Neuronal stem cell (in vitro differentiated cells): ENCODE results near the gene TCAIM.
"Not testable (repeated sequence)": the region's sequence is repeated elsewhere in the genome, so short reads cannot be mapped to it uniquely, and the experiment has no call there.

Experiments used
- DNase-seq: peaks from one replicate; pipeline ENCODE4 v3.0.0-alpha.2; 2013; ENCODE audit warnings: low spot score
- H2AFZ ChIP-seq: one replicate; pipeline ENCODE4 v1.6.1; 2013; ENCODE audit warnings: mild to moderate bottlenecking, low read length, inconsistent platforms
- H2AK5ac ChIP-seq: 2 replicates; pipeline ENCODE4 v1.6.1; 2013; ENCODE audit warnings: low read depth, mild to moderate bottlenecking, inconsistent platforms, low read length, moderate library complexity, mixed read lengths
- H2BK120ac ChIP-seq: 2 replicates; pipeline ENCODE4 v1.6.1; 2013; ENCODE audit warnings: low read depth, mild to moderate bottlenecking, inconsistent platforms, low read length, moderate library complexity, mixed read lengths
- H2BK12ac ChIP-seq: one replicate; pipeline ENCODE4 v1.6.1; 2013; ENCODE audit warnings: low read length, inconsistent platforms
- H2BK15ac ChIP-seq: 2 replicates; pipeline ENCODE4 v1.6.1; 2013; ENCODE audit warnings: mild to moderate bottlenecking, low read length, inconsistent platforms, mixed read lengths
- H2BK5ac ChIP-seq: one replicate; pipeline ENCODE4 v1.6.1; 2013; ENCODE audit warnings: inconsistent platforms, mild to moderate bottlenecking, low read length, moderate library complexity
- H3K14ac ChIP-seq: one replicate; pipeline ENCODE4 v1.6.1; 2013; ENCODE audit warnings: low read length, inconsistent platforms
- H3K18ac ChIP-seq: 2 replicates; pipeline ENCODE4 v1.6.1; 2013; ENCODE audit warnings: low read length, inconsistent platforms
- H3K23ac ChIP-seq: 2 replicates; pipeline ENCODE4 v1.6.1; 2013; ENCODE audit warnings: low read depth, mild to moderate bottlenecking, mixed read lengths, low read length, inconsistent platforms; ENCODE audit not compliant: poor library complexity
- H3K27ac ChIP-seq: replicated peaks from 3 replicates; pipeline ENCODE4 v1.5.1; 2013; ENCODE audit warnings: low read length, inconsistent platforms
- H3K27me3 ChIP-seq, 3 experiments: 2 replicates each; pipeline ENCODE4 v1.6.1; 2013; ENCODE audit warnings: low read length in 3 of 3, mild to moderate bottlenecking in 2 of 3, inconsistent platforms in 1 of 3, low read depth in 1 of 3, mixed read lengths in 1 of 3, moderate library complexity in 1 of 3; ENCODE audit not compliant: control insufficient read depth in 3 of 3, insufficient read depth in 3 of 3
- H3K36me3 ChIP-seq, 2 donors: replicated peaks in 1 of 2; 2 replicates each; pipeline ENCODE4 v1.6.1; 2013; ENCODE audit warnings: low read length in 2 of 2; ENCODE audit not compliant: control insufficient read depth in 2 of 2, insufficient read depth in 2 of 2
- H3K4ac ChIP-seq: 2 replicates; pipeline ENCODE4 v1.6.1; 2013; ENCODE audit warnings: inconsistent platforms, mild to moderate bottlenecking, low read length, moderate library complexity
- H3K4me1 ChIP-seq, 2 donors: 1 replicate in 1 of 2; 2 replicates in 1 of 2; pipeline ENCODE4 v1.6.1; 2013; ENCODE audit warnings: low read length in 2 of 2, low read depth in 1 of 2; ENCODE audit not compliant: control insufficient read depth in 2 of 2, insufficient read depth in 1 of 2
- H3K4me2 ChIP-seq: one replicate; pipeline ENCODE4 v1.6.1; 2013; ENCODE audit warnings: mild to moderate bottlenecking, low read length, inconsistent platforms; ENCODE audit not compliant: insufficient read depth, poor library complexity, severe bottlenecking
- H3K4me3 ChIP-seq, 2 donors: 2 replicates each; pipeline ENCODE4 v1.5.1; 2013; ENCODE audit warnings: low read length in 2 of 2, mild to moderate bottlenecking in 2 of 2, inconsistent platforms in 1 of 2, moderate library complexity in 1 of 2
- H3K79me1 ChIP-seq: one replicate; pipeline ENCODE4 v1.6.1; 2013; ENCODE audit warnings: low read depth, mild to moderate bottlenecking, inconsistent platforms, low read length, moderate library complexity
- H3K9ac ChIP-seq: one replicate; pipeline ENCODE4 v1.6.1; 2013; ENCODE audit warnings: mild to moderate bottlenecking, low read depth, low read length, inconsistent platforms; ENCODE audit not compliant: poor library complexity
- H3K9me3 ChIP-seq, 2 donors: replicated peaks in 1 of 2; 2 replicates each; pipeline versions ENCODE3 to v1.6.1; 2013; ENCODE audit warnings: low read length in 2 of 2, mild to moderate bottlenecking in 2 of 2, inconsistent platforms in 1 of 2, low read depth in 1 of 2, mixed read lengths in 1 of 2, moderate library complexity in 1 of 2; ENCODE audit not compliant: control insufficient read depth in 2 of 2, insufficient read depth in 1 of 2
- H4K8ac ChIP-seq: one replicate; pipeline ENCODE4 v1.6.1; 2013; ENCODE audit warnings: low read depth, mild to moderate bottlenecking, inconsistent platforms, low read length, moderate library complexity
- H4K91ac ChIP-seq: one replicate; pipeline ENCODE4 v1.6.1; 2013; ENCODE audit warnings: low read length, low read depth, mild to moderate bottlenecking, inconsistent platforms; ENCODE audit not compliant: poor library complexity
- WGBS, 2 donors: extraction: QIAGEN DNeasy Blood & Tissue Kit; methylation state at CpG; one replicate each; pipeline ENCODE4 v1.1.7; 2013; ENCODE audit warnings: missing lambda C conversion rate in 2 of 2, mixed read lengths in 1 of 2; ENCODE audit not compliant: insufficient read length in 2 of 2, insufficient replicate concordance in 1 of 2; ENCODE audit errors: extremely low coverage in 2 of 2; 5-methylcytosine and 5-hydroxymethylcytosine counted together

TCAIM gene

GRCh38 chr3:44395714-44396113 lies 57.1 kb downstream of the TCAIM start:
- Histone ChIP-seq H4K91ac (no peak overlapping the region), H3K27ac (no peak overlapping the region), H3K14ac (no peak overlapping the region), H3K4ac (no peak overlapping the region), H3K18ac (no peak overlapping the region), H2BK5ac (no peak overlapping the region), H3K27me3 (no peaks in the 10 kb centered on the region), H3K23ac (no peak overlapping the region), H3K36me3 (peaks cover 0 to 5% of the 10 kb centered on the region in 2 donors), H2AK5ac (no peak overlapping the region), H3K4me1 (peaks cover 2 to 22% of the 10 kb centered on the region in 2 donors), H3K9ac (no peak overlapping the region), H4K8ac (no peak overlapping the region), H3K4me2 (no peak overlapping the region), H2BK12ac (no peak overlapping the region), H2BK120ac (no peak overlapping the region), H3K9me3 (peaks cover 0 to 3% of the 10 kb centered on the region in 2 donors), H2BK15ac (no peak overlapping the region), H3K4me3 (no peak overlapping the region), H2AFZ (no peak overlapping the region), H3K79me1 (no peaks in the 10 kb centered on the region)
- no CpG with 5 or more reads among the region's 9 CpGs for WGBS, 2 donors
- no peak for DNase-seq

GRCh38 chr3:44396200-44397171 lies 57.9 kb downstream of the TCAIM start:
- Histone ChIP-seq H3K23ac (no peak overlapping the region), H2BK120ac (no peak overlapping the region), H2BK12ac (no peak overlapping the region), H3K9ac (no peak overlapping the region), H4K91ac (no peak overlapping the region), H3K9me3 (peaks cover 0 to 3% of the 10 kb centered on the region in 2 donors), H3K4me2 (no peak overlapping the region), H3K36me3 (peaks cover 0 to 7% of the 10 kb centered on the region in 2 donors), H2AFZ (no peak overlapping the region), H3K18ac (no peak overlapping the region), H4K8ac (no peak overlapping the region), H3K4me1 (peaks cover 4 to 27% of the 10 kb centered on the region in 2 donors), H3K27me3 (no peaks in the 10 kb centered on the region), H3K79me1 (no peaks in the 10 kb centered on the region), H2BK5ac (no peak overlapping the region), H3K4me3 (no peak overlapping the region), H2BK15ac (no peak overlapping the region), H3K27ac (no peak overlapping the region), H2AK5ac (no peak overlapping the region), H3K14ac (no peak overlapping the region), H3K4ac (no peak overlapping the region)
- WGBS, 2 donors = 100% methylated on average over 1 of the region's 9 CpGs; no CpG with 5 or more reads in 1 of the 2 donors
- no peak for DNase-seq

DNA sequence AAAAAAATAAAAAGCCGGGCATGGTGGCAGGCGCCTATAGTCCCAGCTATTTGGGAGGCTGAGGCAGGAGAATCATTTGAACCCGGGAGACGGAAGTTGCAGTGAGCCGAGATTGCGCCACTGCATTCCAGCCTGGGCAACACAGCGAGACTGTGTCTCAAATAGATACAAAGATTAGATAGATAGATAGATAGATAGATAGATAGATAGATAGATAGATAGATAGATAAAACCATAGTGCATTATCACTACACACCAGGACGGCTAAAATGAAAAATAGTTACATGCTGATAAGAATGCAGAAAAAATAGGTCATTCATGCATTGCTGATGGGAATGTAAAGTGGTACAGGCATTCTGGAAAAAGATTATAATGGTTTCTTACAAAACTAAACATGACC lies 59.7 kb downstream of the TCAIM start:
- not testable (repeated sequence) for H2AK5ac ChIP-seq, H3K9me3 ChIP-seq, H4K8ac ChIP-seq, H2BK12ac ChIP-seq, H3K27me3 ChIP-seq, H3K18ac ChIP-seq, H2BK120ac ChIP-seq, H2BK5ac ChIP-seq, H3K4ac ChIP-seq, H3K27ac ChIP-seq, H2BK15ac ChIP-seq, H3K9ac ChIP-seq, H3K23ac ChIP-seq, H3K79me1 ChIP-seq, H3K4me3 ChIP-seq, H3K14ac ChIP-seq, H2AFZ ChIP-seq, H3K4me2 ChIP-seq, H4K91ac ChIP-seq, DNase-seq, H3K36me3 ChIP-seq
- WGBS, 2 donors = no CpG with 5 or more reads among the region's 8 CpGs
- peaks cover 4 to 27% of the 10 kb centered on the region in 2 donors for H3K4me1 ChIP-seq

GRCh38 chr3:44398853-44399252 lies 60.3 kb downstream of the TCAIM start:
- H3K14ac ChIP-seq = no peak overlapping the region
- peaks cover 0 to 3% of the 10 kb centered on the region in 2 donors for H3K9me3 ChIP-seq
- H3K4me2 ChIP-seq = no peak overlapping the region
- no peak overlapping the region for H2BK15ac ChIP-seq
- DNase-seq = no peak
- H3K27ac ChIP-seq = no peak overlapping the region
- no peak overlapping the region for H3K4me3 ChIP-seq
- no peak overlapping the region for H2BK12ac ChIP-seq
- no peak overlapping the region for H4K8ac ChIP-seq
- no peak overlapping the region for H3K18ac ChIP-seq
- H2BK5ac ChIP-seq = no peak overlapping the region
- no peak overlapping the region for H4K91ac ChIP-seq
- H2BK120ac ChIP-seq = no peak overlapping the region
- no peaks in the 10 kb centered on the region for H3K27me3 ChIP-seq
- H3K4me1 ChIP-seq = peaks cover 5 to 27% of the 10 kb centered on the region in 2 donors
- H3K23ac ChIP-seq = no peak overlapping the region
- no peaks in the 10 kb centered on the region for H3K79me1 ChIP-seq
- no peak overlapping the region for H3K4ac ChIP-seq
- no CpG with 5 or more reads among the region's 4 CpGs for WGBS, 2 donors
- H2AFZ ChIP-seq = no peak overlapping the region
- no peak overlapping the region for H3K9ac ChIP-seq
- no peak overlapping the region for H2AK5ac ChIP-seq
- H3K36me3 ChIP-seq = peaks cover 3 to 10% of the 10 kb centered on the region in 2 donors
